ENCODE data around the gene FAM151B.

DNA sequence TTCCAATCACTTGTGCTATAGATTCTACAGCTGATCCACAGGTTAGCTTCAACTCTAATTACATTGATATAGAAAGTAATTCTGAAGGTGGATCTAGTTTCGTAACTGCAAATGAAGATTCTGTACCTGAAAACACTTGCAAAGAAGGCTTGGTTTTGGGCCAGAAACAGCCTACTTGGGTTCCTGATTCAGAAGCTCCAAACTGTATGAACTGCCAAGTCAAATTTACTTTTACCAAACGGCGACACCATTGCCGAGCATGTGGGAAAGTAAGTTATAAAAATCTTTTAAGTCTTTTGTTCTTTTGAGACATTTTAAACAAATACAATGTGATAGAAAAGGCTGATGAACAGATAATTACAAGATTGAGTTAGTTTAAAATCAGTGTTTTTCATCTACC, 49.2 kb upstream of the FAM151B start:
- TF ChIP-seq, protein P1, sequence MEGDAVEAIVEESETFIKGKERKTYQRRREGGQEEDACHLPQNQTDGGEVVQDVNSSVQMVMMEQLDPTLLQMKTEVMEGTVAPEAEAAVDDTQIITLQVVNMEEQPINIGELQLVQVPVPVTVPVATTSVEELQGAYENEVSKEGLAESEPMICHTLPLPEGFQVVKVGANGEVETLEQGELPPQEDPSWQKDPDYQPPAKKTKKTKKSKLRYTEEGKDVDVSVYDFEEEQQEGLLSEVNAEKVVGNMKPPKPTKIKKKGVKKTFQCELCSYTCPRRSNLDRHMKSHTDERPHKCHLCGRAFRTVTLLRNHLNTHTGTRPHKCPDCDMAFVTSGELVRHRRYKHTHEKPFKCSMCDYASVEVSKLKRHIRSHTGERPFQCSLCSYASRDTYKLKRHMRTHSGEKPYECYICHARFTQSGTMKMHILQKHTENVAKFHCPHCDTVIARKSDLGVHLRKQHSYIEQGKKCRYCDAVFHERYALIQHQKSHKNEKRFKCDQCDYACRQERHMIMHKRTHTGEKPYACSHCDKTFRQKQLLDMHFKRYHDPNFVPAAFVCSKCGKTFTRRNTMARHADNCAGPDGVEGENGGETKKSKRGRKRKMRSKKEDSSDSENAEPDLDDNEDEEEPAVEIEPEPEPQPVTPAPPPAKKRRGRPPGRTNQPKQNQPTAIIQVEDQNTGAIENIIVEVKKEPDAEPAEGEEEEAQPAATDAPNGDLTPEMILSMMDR (IDR thresholded peaks at IDR 0.05) = no peak
- no peak for TF ChIP-seq EZH2 (IDR thresholded peaks at IDR 0.05; ENCODE audit: borderline replicate concordance, insufficient read depth, low read depth, low read length, poor library complexity, severe bottlenecking)
